Heart left ventricle (tissue), 13 donors: ENCODE measurements around the gene FFAR4.

Source experiments
- POLR2A ChIP-seq, 2 donors: fragments of 450-650 bp; IDR thresholded peaks; one replicate each; pipeline ENCODE4 v1.6.1; 2017; ENCODE audit warnings: antibody characterized with exemption in 2 of 2, mild to moderate bottlenecking in 2 of 2, moderate library complexity in 2 of 2
- TF ChIP-seq, protein P1 (sequence below), 12 donors: fragments of 200-600 bp; sonication (generic) in 4 of 12; IDR thresholded peaks; one replicate each; pipeline versions ENCODE4 v1.5.0 to v1.8.0; 2018 to 2022; ENCODE audit warnings: antibody characterized with exemption in 12 of 12, mild to moderate bottlenecking in 5 of 12
- donor health status: ischemic (EF 13 %, LVEDD 7.1; RV severe dilation, severe dysfunction).
- donor health status: DM: no; HTN: yes; CAD: no.
- donor health status: DM: no; HTN: no; CAD: no.
- donor health status: ischemic (EF 25% LVEDD 6.9; RV normal size, moderate dysfunction).
- donor health status: ischemic (EF 25% LVEDD 5.7; RV mildly dilated, moderate dysfunction).
- donor health status: ischemic (EF 35%, LVEDD 5.7; RV mildly dilated, moderate dysfunction).
- donor health status: nonischemic (EF 11% LVEDD 7.7; RV severe dilation, severe dysfunction).
- donor health status: DM: yes; HTN: yes; CAD: no.
- donor health status: PGD.
- donor health status: ischemic (EF 29% LVEDD 5.4; RV normal size, mild dysfunction).
- donor health status: nonischemic (EF 23%, LVEDD 6.1; RV moderate dilation, normal function).

DNA sequence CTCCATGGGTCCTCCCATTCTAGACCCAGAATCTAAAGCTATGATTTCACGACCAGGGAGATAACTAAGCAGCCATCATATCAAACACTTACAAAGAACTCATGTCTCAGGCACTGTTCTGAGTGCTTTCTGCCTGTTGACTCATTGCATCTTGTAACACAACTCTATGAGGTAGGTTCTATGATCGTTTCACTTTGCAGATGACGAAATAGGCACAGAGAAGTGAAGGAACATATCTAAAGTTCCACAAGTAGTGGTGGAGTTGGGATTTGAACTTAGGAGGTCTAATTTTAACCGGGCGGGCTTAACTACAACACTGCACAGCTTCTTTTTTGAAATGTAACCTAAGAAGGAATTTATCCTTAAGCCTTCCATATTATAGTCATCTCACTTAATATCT, 31.7 kb downstream of the FFAR4 start:
- no peak for TF ChIP-seq POLR2A (IDR thresholded peaks at IDR 0.05)
- TF ChIP-seq, protein P1, sequence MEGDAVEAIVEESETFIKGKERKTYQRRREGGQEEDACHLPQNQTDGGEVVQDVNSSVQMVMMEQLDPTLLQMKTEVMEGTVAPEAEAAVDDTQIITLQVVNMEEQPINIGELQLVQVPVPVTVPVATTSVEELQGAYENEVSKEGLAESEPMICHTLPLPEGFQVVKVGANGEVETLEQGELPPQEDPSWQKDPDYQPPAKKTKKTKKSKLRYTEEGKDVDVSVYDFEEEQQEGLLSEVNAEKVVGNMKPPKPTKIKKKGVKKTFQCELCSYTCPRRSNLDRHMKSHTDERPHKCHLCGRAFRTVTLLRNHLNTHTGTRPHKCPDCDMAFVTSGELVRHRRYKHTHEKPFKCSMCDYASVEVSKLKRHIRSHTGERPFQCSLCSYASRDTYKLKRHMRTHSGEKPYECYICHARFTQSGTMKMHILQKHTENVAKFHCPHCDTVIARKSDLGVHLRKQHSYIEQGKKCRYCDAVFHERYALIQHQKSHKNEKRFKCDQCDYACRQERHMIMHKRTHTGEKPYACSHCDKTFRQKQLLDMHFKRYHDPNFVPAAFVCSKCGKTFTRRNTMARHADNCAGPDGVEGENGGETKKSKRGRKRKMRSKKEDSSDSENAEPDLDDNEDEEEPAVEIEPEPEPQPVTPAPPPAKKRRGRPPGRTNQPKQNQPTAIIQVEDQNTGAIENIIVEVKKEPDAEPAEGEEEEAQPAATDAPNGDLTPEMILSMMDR (IDR thresholded peaks at IDR 0.05) = no peak
